Endometrial microvascular endothelial cells (primary cell): ENCODE results near the gene SH3RF1. TPM values are rescaled to one million over a fixed set of nuclear protein-coding genes. Genes with fewer than 3 reads are reported as not detected.

Source experiments
- in situ Hi-C: cut with HindIII; loops from 2 replicates; pipeline ENCODE4 v1.10.0; 2017; ENCODE audit warnings: low sequenced_read_pairs, low pct_unique_long_range_greater_than_20kb; ENCODE audit errors: inconsistent ontology term
- total RNA-seq: library from RNA; depleted of rRNA; stranded (reverse); fragments of >200 nt; gene quantifications from one replicate; pipeline ENCODE4 v1.2.3, GENCODE V29; 2015; ENCODE audit errors: inconsistent ontology term

Gene SH3RF1
- total RNA-seq, 1 donor from 2014 or later, result 34.4 TPM

- in situ Hi-C loops, result no loop called here
Observed at GRCh38 chr4:169254546-169254983, 16.2 kb downstream of the SH3RF1 start.

GRCh38 chr4:169253904-169254303 lies 16.9 kb downstream of the SH3RF1 start:
- in situ Hi-C loops, result no loop called here

GRCh38 chr4:169253113-169253671 lies 17.6 kb downstream of the SH3RF1 start:
- in situ Hi-C loops, result no loop called here

- in situ Hi-C loops, result no loop called here
Observed at GRCh38 chr4:169252339-169253112, 18.2 kb downstream of the SH3RF1 start.

GRCh38 chr4:169251291-169252235 lies 19.2 kb downstream of the SH3RF1 start:
- in situ Hi-C loops, result no loop called here

GRCh38 chr4:169250796-169251195 lies 20.0 kb downstream of the SH3RF1 start:
- in situ Hi-C loops, result no loop called here

- in situ Hi-C loops, result no loop called here
Observed at GRCh38 chr4:169249999-169250398, 20.8 kb downstream of the SH3RF1 start.

GRCh38 chr4:169249214-169249973 lies 21.4 kb downstream of the SH3RF1 start:
- in situ Hi-C loops, result no loop called here

GRCh38 chr4:169248645-169249044 lies 22.1 kb downstream of the SH3RF1 start:
- in situ Hi-C loops, result no loop called here

- in situ Hi-C loops, result no loop called here
Observed at GRCh38 chr4:169246957-169247396, 23.8 kb downstream of the SH3RF1 start.

GRCh38 chr4:169246279-169246678 lies 24.5 kb downstream of the SH3RF1 start:
- in situ Hi-C loops, result no loop called here

- in situ Hi-C loops, result no loop called here
Observed at GRCh38 chr4:169245061-169245460, 25.7 kb downstream of the SH3RF1 start.

- in situ Hi-C loops, result no loop called here
Observed at GRCh38 chr4:169243825-169244609, 26.7 kb downstream of the SH3RF1 start.

GRCh38 chr4:169241464-169241863 lies 29.3 kb downstream of the SH3RF1 start:
- in situ Hi-C loops, result no loop called here

- in situ Hi-C loops, result no loop called here
Observed at GRCh38 chr4:169239221-169239905, 31.4 kb downstream of the SH3RF1 start.

- in situ Hi-C loops, result no loop called here
Observed at GRCh38 chr4:169238445-169238844, 32.3 kb downstream of the SH3RF1 start.

- in situ Hi-C loops, result no loop called here
Observed at GRCh38 chr4:169236873-169237626, 33.7 kb downstream of the SH3RF1 start.
